ENCODE data around the gene KCNK4. TPM values are rescaled to one million over a fixed set of nuclear protein-coding genes. Genes with fewer than 3 reads are reported as not detected.

Gene KCNK4
- total RNA-seq, 2 donors from 2014 or later = not detected

DNA sequence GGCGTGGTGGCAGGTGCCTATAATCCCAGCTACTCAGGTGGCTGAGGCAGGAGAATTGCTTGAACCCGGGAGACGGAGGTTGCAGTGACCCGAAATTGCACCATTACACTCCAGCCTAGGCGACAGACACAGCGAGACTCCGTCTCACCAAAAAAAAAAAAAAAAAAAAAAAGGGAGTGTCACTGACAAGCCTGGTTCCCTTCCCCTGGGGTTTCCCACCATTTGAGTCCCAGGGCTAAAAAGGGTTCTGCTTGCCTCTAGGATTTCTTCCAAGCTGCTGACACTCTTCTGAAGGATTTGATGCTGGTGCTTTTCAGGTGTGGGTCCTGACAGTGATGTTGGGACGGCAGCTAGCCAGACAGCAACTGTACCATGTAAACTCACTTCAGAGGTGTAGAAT is 47.6 kb downstream of the KCNK4 start:
- no peak overlapping the region for H3K4me3 ChIP-seq
- TF ChIP-seq, protein P1, sequence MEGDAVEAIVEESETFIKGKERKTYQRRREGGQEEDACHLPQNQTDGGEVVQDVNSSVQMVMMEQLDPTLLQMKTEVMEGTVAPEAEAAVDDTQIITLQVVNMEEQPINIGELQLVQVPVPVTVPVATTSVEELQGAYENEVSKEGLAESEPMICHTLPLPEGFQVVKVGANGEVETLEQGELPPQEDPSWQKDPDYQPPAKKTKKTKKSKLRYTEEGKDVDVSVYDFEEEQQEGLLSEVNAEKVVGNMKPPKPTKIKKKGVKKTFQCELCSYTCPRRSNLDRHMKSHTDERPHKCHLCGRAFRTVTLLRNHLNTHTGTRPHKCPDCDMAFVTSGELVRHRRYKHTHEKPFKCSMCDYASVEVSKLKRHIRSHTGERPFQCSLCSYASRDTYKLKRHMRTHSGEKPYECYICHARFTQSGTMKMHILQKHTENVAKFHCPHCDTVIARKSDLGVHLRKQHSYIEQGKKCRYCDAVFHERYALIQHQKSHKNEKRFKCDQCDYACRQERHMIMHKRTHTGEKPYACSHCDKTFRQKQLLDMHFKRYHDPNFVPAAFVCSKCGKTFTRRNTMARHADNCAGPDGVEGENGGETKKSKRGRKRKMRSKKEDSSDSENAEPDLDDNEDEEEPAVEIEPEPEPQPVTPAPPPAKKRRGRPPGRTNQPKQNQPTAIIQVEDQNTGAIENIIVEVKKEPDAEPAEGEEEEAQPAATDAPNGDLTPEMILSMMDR (IDR thresholded peaks at IDR 0.05) = no peak
- H3K27me3 ChIP-seq = no peaks in the 10 kb centered on the region
- DNase-seq (ENCODE audit: low spot score) = no peak
- no peaks in the 10 kb centered on the region for H3K36me3 ChIP-seq
- H3K9me3 ChIP-seq = no peaks in the 10 kb centered on the region
- H3K4me1 ChIP-seq = peaks cover 0 to 29% of the 10 kb centered on the region in 2 donors
- no peak overlapping the region for H3K27ac ChIP-seq

DNA sequence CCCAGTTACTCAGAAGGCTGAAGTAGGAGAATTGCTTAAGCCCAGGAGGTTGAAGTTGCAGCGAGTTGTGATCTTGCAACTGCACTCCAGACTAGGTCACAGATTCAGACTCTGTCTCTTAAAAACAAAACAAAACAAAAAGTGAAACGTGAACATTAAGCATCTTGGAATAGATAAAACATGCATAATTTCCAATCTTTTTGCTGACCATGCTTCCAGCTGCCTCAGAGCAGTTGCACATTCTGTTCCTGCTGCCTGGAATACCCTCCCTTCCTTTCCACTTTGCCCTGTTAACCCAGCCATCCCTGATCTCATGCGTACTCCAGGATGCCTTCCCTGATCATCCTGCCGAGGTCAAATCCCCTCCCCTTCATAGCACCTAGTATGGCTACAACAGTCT is 48.2 kb downstream of the KCNK4 start:
- DNase-seq (ENCODE audit: low spot score) = no peak
- H3K36me3 ChIP-seq = no peaks in the 10 kb centered on the region
- H3K27me3 ChIP-seq = no peaks in the 10 kb centered on the region
- H3K9me3 ChIP-seq = no peaks in the 10 kb centered on the region
- peaks cover 0 to 32% of the 10 kb centered on the region in 2 donors for H3K4me1 ChIP-seq
- TF ChIP-seq, protein P1 (IDR thresholded peaks at IDR 0.05) = no peak
- no peak overlapping the region for H3K4me3 ChIP-seq
- H3K27ac ChIP-seq = no peak overlapping the region

DNA sequence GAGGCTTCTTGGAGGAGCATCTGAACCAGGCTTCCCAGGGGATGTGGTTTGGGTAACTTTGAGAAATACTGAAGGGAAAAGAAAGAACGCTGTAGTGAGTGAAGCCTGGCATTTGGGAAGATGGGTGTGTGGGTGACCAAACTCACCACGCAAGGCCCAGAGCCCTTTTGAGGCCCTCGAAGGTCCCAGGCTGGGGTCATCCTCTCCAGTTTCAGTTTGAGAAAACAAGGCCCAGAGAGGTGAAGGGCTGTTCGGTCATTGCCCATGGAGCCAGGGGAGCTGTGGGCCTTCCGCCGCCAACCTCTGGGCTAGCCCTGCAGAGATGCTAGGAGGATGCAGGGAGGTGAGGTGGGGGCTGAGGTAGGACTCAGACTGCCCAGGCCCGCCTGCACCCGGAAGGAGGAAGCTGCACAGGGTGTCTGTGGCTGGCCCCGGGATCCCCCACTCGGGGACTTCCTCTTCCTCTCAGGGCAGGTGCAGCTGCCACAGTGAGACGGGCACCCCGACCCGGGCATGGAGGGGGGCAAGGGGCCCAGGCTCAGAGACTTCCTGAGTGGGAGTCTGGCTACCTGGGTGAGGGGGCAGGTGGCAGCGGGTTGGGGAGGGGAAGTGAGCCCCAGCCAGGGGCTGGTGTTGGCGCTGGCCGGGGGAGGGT is 48.8 kb downstream of the KCNK4 start, which contains the start of gene CCDC88B:
CCDC88B (plus strand) TSS at position 451 of the 655 bp plus-strand sequence; CDS start at position 514, 63 bp downstream.
- TF ChIP-seq, protein P1 (IDR thresholded peaks at IDR 0.05) = no peak
- H3K4me3 ChIP-seq = peak within 1 kb of the TSS; percentile 13 to 26
- no peak for DNase-seq (ENCODE audit: low spot score)
- H3K9me3 ChIP-seq = no peaks in the 10 kb centered on the region
- no peak within 1 kb of the TSS for H3K27ac ChIP-seq
- no peaks in the 10 kb centered on the region for H3K27me3 ChIP-seq
- H3K36me3 ChIP-seq = no peaks in the 10 kb centered on the region
- peaks cover 0 to 32% of the 10 kb centered on the region in 2 donors for H3K4me1 ChIP-seq

DNA sequence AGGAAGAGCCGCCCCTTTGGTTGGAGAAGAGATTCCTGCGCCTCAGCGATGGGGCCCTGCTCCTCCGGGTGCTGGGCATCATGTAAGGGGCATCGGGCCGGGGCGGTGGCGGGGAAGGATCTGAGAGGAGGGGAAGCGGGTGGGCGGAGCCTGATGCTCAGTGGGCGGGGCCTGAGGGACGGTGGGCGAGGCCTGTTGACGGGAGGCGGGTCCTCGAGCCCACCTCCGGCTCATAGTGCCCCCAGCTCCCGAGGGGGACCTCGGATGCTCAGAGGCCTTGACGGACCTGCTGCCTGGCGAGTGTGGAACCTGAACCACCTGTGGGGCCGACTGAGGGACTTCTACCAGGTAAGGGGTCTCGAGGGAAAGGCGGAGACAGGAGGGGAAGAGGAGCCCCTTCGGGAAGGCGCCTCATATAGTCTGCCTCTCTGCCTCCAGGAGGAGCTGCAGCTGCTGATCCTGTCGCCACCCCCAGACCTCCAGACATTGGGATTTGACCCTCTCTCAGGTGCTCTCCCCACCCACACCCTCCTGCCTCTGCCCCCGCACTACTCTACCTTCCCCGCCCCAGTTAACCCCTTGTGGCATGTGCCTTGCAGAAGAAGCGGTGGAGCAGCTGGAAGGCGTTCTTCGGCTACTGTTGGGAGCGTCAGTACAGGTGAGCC is 49.7 kb downstream of the KCNK4 start:
- TF ChIP-seq, protein P1 (IDR thresholded peaks at IDR 0.05) = no peak
- Histone ChIP-seq H3K27ac (no peak overlapping the region), H3K27me3 (no peaks in the 10 kb centered on the region), H3K4me3 (peak overlapping the region; percentile 13 to 26), H3K9me3 (no peaks in the 10 kb centered on the region), H3K4me1 (peaks cover 0 to 32% of the 10 kb centered on the region in 2 donors), H3K36me3 (no peaks in the 10 kb centered on the region)
- DNase-seq (ENCODE audit: low spot score) = no peak

DNA sequence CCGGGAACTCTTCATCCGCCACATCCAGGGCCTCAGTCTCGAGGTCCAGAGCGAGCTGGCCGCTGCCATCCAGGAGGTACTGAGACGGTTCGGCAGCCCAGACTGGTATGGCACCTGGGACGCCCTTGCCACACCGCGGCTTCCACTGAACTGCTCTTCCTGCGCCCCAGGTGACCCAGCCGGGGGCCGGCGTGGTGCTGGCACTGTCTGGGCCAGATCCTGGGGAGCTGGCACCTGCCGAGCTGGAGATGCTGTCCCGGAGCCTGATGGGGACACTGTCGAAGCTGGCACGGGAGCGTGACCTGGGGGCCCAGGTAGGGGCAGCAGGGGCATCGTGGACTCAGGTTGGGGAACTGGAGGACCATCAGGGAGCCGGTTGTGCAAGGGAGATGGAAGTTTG is 50.3 kb downstream of the KCNK4 start:
- Histone ChIP-seq H3K27ac (no peak overlapping the region), H3K36me3 (no peaks in the 10 kb centered on the region), H3K4me1 (peaks cover 0 to 32% of the 10 kb centered on the region in 2 donors), H3K4me3 (no peak overlapping the region), H3K27me3 (no peaks in the 10 kb centered on the region), H3K9me3 (no peaks in the 10 kb centered on the region)
- no peak for DNase-seq (ENCODE audit: low spot score)
- TF ChIP-seq, protein P1 (IDR thresholded peaks at IDR 0.05) = no peak
